Endodermal cell (in vitro differentiated cells): ENCODE measurements around the gene RREB1. TPM values are rescaled to one million over a fixed set of nuclear protein-coding genes. Genes with fewer than 3 reads are reported as not detected.
A peak's percentile ranks its signal among the peaks of the same experiment; 100 is the strongest.

Source experiments
- DNase-seq: peaks from one replicate; pipeline ENCODE4 v3.0.0-alpha.2; 2017
- H3K27ac ChIP-seq: 2 replicates; pipeline ENCODE4 v1.5.1; 2013; ENCODE audit warnings: mild to moderate bottlenecking, low read depth, low read length, moderate library complexity
- H3K27me3 ChIP-seq: 2 replicates; pipeline ENCODE4 v1.6.1; 2013; ENCODE audit warnings: mild to moderate bottlenecking, low read length, moderate library complexity; ENCODE audit not compliant: insufficient read depth, control insufficient read depth, poor library complexity, severe bottlenecking
- H3K36me3 ChIP-seq: 2 replicates; pipeline ENCODE4 v1.7.0; 2013; ENCODE audit warnings: mild to moderate bottlenecking, low read length, moderate library complexity; ENCODE audit not compliant: control insufficient read depth, insufficient read depth
- H3K4me1 ChIP-seq: one replicate; pipeline ENCODE4 v1.7.0; 2013; ENCODE audit warnings: low read length; ENCODE audit not compliant: control insufficient read depth, insufficient read depth
- H3K4me3 ChIP-seq: 2 replicates; pipeline ENCODE4 v1.5.1; 2013; ENCODE audit warnings: mild to moderate bottlenecking, low read length, moderate library complexity
- H3K9ac ChIP-seq: 2 replicates; pipeline ENCODE4 v1.6.1; 2013; ENCODE audit warnings: mild to moderate bottlenecking, low read length, moderate library complexity; ENCODE audit not compliant: poor library complexity, severe bottlenecking; ENCODE audit errors: extremely low read depth
- H3K9me3 ChIP-seq: 2 replicates; pipeline ENCODE4 v1.6.1; 2013; ENCODE audit warnings: mild to moderate bottlenecking, low read length, moderate library complexity; ENCODE audit not compliant: control insufficient read depth
- H3K27ac Mint-ChIP-seq: 2 replicates; pipeline ENCODE4 v1.8.0; 2020; ENCODE audit warnings: mixed read lengths
- H3K27me3 Mint-ChIP-seq: 2 replicates; pipeline ENCODE4 v1.8.0; 2021; ENCODE audit warnings: mild to moderate bottlenecking, mixed read lengths; ENCODE audit not compliant: insufficient read depth
- H3K36me3 Mint-ChIP-seq: 2 replicates; pipeline ENCODE4 v1.8.0; 2020; ENCODE audit warnings: low read depth, mixed read lengths
- H3K4me1 Mint-ChIP-seq: 2 replicates; pipeline ENCODE4 v1.8.0; 2020; ENCODE audit warnings: mixed read lengths
- H3K4me3 Mint-ChIP-seq: 2 replicates; pipeline ENCODE4 v1.8.0; 2020; ENCODE audit warnings: mild to moderate bottlenecking, moderate library complexity, mixed read lengths
- H3K9me3 Mint-ChIP-seq: 2 replicates; pipeline ENCODE4 v1.8.0; 2020; ENCODE audit warnings: mild to moderate bottlenecking, mixed read lengths
- WGBS, 2 experiments: methylation state at CpG; one replicate each; pipeline versions ENCODE4 v1.1.5 to v1.1.7; 2013; ENCODE audit warnings: missing lambda C conversion rate in 2 of 2, mixed read lengths in 1 of 2; ENCODE audit not compliant: insufficient coverage in 1 of 2, insufficient read length in 1 of 2; 5-methylcytosine and 5-hydroxymethylcytosine counted together
- total RNA-seq, 2 donors: library from RNA; stranded (reverse); fragmentation: NEBNext Ultra II Directional in 1 of 2; extraction: Animal tissue kit (Norgen Biotek cat#: 25700) in 1 of 2; gene quantifications; 2 replicates in 1 of 2; 3 replicates in 1 of 2; pipeline ENCODE4 v1.2.1, GENCODE V29; 2021
- TF ChIP-seq, protein P1 (sequence below): fragments of 200-600 bp; sonication (generic); conservative IDR thresholded peaks from 2 replicates; pipeline ENCODE4 v1.5.0; 2021; ENCODE audit warnings: antibody characterized with exemption, mild to moderate bottlenecking

RREB1 gene
- total RNA-seq, 2 donors from 2014 or later = 51.2 to 64.3 TPM

- DNase-seq = no peak
- Histone ChIP-seq H3K36me3 (peaks cover 42% of the 10 kb centered on the region), H3K27me3 (no peaks in the 10 kb centered on the region), H3K27ac (no peak overlapping the region), H3K4me1 (peaks cover 9% of the 10 kb centered on the region), H3K9me3 (no peaks in the 10 kb centered on the region), H3K4me3 (no peak overlapping the region), H3K9ac (no peak overlapping the region)
- 82 to 83% methylated on average over 4 to 5 of the region's 5 CpGs for WGBS, 2 experiments
- Mint-ChIP-seq H3K9me3 (no peaks in the 10 kb centered on the region), H3K4me1 (peaks cover 41% of the 10 kb centered on the region), H3K4me3 (no peak overlapping the region), H3K36me3 (peaks cover 31% of the 10 kb centered on the region), H3K27ac (no peak overlapping the region), H3K27me3 (no peaks in the 10 kb centered on the region)
- TF ChIP-seq, protein P1, sequence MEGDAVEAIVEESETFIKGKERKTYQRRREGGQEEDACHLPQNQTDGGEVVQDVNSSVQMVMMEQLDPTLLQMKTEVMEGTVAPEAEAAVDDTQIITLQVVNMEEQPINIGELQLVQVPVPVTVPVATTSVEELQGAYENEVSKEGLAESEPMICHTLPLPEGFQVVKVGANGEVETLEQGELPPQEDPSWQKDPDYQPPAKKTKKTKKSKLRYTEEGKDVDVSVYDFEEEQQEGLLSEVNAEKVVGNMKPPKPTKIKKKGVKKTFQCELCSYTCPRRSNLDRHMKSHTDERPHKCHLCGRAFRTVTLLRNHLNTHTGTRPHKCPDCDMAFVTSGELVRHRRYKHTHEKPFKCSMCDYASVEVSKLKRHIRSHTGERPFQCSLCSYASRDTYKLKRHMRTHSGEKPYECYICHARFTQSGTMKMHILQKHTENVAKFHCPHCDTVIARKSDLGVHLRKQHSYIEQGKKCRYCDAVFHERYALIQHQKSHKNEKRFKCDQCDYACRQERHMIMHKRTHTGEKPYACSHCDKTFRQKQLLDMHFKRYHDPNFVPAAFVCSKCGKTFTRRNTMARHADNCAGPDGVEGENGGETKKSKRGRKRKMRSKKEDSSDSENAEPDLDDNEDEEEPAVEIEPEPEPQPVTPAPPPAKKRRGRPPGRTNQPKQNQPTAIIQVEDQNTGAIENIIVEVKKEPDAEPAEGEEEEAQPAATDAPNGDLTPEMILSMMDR = no peak
Observed at GRCh38 chr6:7175462-7175861, 67.7 kb downstream of the RREB1 start.

GRCh38 chr6:7176208-7176607, 68.4 kb downstream of the RREB1 start:
- Mint-ChIP-seq H3K36me3 (peaks cover 38% of the 10 kb centered on the region), H3K4me1 (peaks cover 40% of the 10 kb centered on the region), H3K4me3 (no peak overlapping the region), H3K27me3 (no peaks in the 10 kb centered on the region), H3K27ac (no peak overlapping the region), H3K9me3 (no peaks in the 10 kb centered on the region)
- Histone ChIP-seq H3K9ac (no peak overlapping the region), H3K36me3 (peaks cover 49% of the 10 kb centered on the region), H3K27ac (no peak overlapping the region), H3K4me3 (no peak overlapping the region), H3K4me1 (peaks cover 9% of the 10 kb centered on the region), H3K27me3 (no peaks in the 10 kb centered on the region), H3K9me3 (no peaks in the 10 kb centered on the region)
- 83 to 89% methylated on average over 4 to 5 of the region's 5 CpGs for WGBS, 2 experiments
- DNase-seq = peak; percentile 74
- TF ChIP-seq, protein P1 = no peak

DNA sequence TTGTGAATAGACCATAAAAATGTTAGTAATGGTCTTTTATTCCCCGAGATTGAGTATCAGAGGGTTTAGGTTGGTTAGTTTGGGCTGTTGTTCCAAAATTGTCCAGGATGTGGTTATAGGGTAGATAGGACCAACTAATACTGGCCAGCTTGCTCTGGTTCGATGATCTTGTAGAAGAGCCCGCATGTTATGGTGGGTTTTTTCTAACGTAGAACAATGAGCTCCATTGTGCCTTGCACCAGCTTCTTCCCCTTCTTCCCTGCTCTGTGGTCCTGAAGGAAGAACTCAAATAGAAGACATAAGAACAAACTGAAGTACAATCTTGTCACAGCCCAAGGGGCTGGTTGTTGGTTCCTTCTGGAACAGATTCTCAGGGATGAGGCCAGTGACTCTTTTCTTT, 70.5 kb downstream of the RREB1 start:
- Mint-ChIP-seq H3K27ac (no peak overlapping the region), H3K36me3 (peaks cover 49% of the 10 kb centered on the region), H3K4me1 (peaks cover 39% of the 10 kb centered on the region), H3K27me3 (no peaks in the 10 kb centered on the region), H3K9me3 (no peaks in the 10 kb centered on the region), H3K4me3 (no peak overlapping the region)
- Histone ChIP-seq H3K9ac (no peak overlapping the region), H3K27me3 (no peaks in the 10 kb centered on the region), H3K27ac (no peak overlapping the region), H3K9me3 (no peaks in the 10 kb centered on the region), H3K4me1 (peaks cover 13% of the 10 kb centered on the region), H3K36me3 (peaks cover 59% of the 10 kb centered on the region), H3K4me3 (no peak overlapping the region)
- TF ChIP-seq, protein P1 = no peak
- 90 to 92% methylated on average over 1 to 4 of the region's 4 CpGs for WGBS, 2 experiments
- DNase-seq = no peak
